H1 (cell line): ENCODE data around the gene FREM1. TPM values are rescaled to one million over a fixed set of nuclear protein-coding genes. Genes with fewer than 3 reads are reported as not detected.

ENCODE experiments used
- ZNF274 ChIP-seq: IDR thresholded peaks from 2 replicates; pipeline ENCODE4 v1.7.0; 2012; ENCODE audit warnings: low read length, borderline replicate concordance; ENCODE audit errors: extremely low read depth
- polyA plus RNA-seq, 7 experiments: library from polyadenylated mRNA; depleted of rRNA in 3 of 7; stranded (reverse) in 5 of 7; unstranded in 2 of 7; fragments of >200 nt in 5 of 7; fragments of 200-250 nt in 2 of 7; gene quantifications; 1 replicate in 5 of 7; 2 replicates in 1 of 7; 4 replicates in 1 of 7; pipeline versions ENCODE4 v1.2.1 to v1.2.3, GENCODE V29; 2011 to 2013; ENCODE audit warnings: missing spikeins in 2 of 7, mixed read lengths in 2 of 7
- total RNA-seq: library from RNA; stranded (reverse); fragmentation: NEBNext Ultra II Directional; extraction: Animal tissue kit (Norgen Biotek cat#: 25700); gene quantifications from 2 replicates; pipeline ENCODE4 v1.2.1, GENCODE V29; 2021

The FREM1 gene
- total and polyA plus RNA-seq, 2 of the 8 experiments (the other 6 are each of a cell fraction or from before 2014, with no cell fraction given), result 2.6 to 3.1 TPM

DNA sequence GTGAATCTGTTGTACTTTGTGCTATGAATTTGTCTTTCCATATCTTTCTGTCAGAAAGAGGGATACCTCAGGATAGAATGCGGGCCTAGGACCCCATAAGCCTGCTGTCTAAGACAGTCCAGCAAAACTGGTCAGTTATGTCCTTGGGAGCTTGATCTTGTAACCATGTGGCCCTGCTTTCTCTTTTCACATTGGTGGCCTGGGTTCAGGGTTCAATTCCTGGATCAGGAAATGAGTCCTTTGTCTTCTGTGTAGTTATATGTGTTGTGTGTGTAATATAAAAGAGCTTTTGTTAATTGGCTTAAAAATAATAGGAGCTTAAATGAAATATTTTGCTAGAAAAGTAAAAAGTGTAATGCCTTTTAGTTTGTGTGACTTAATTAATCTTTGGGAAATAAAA lies 16.9 kb downstream of the FREM1 start (continued):
- no peak for TF ChIP-seq ZNF274
- TF ChIP-seq, all 59 proteins: peak for 0
